GM12874 (cell line): ENCODE data around the gene RAB3GAP1.

Experiments
- CTCF ChIP-seq: IDR thresholded peaks from 2 replicates; pipeline ENCODE4 v1.5.1; 2011; ENCODE audit warnings: low read depth, mild to moderate bottlenecking, control low read depth, low read length, moderate library complexity; ENCODE audit not compliant: insufficient read depth

RAB3GAP1 gene

GRCh38 chr2:135124924-135125886 lies 73.1 kb downstream of the RAB3GAP1 start:
- TF ChIP-seq CTCF = no peak

GRCh38 chr2:135125940-135126339 lies 73.8 kb downstream of the RAB3GAP1 start:
- no peak for TF ChIP-seq CTCF

GRCh38 chr2:135130751-135131150 lies 78.7 kb downstream of the RAB3GAP1 start:
- TF ChIP-seq CTCF = no peak

GRCh38 chr2:135132314-135132713 lies 80.2 kb downstream of the RAB3GAP1 start:
- TF ChIP-seq CTCF = no peak

- TF ChIP-seq CTCF = no peak
Observed at GRCh38 chr2:135140606-135141005, 88.5 kb downstream of the RAB3GAP1 start.

- TF ChIP-seq CTCF = no peak
Observed at GRCh38 chr2:135142323-135142722, 90.2 kb downstream of the RAB3GAP1 start.

DNA sequence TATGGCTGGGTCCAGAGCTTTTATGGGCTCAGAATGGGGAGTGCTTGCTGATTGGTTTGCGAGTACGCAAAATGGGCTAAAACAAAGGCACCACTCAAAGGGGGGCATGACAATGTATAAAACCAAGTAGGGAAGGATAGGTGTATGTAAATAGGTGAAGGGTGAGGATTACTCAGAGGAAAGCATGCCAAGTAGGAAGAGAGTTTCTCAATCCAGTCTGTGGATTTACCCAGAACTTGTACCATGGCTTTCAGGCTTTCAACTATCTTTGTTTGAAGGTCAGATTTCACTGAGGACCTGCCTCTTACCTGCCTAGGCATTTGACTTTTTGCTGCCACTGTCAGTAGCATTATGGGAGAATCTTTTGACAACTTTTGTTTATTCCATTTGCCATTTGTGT lies 92.3 kb downstream of the RAB3GAP1 start:
- TF ChIP-seq CTCF = no peak
